Liver (tissue), 9 donors: ENCODE measurements around the gene PNLIPRP1. TPM values are rescaled to one million over a fixed set of nuclear protein-coding genes. Genes with fewer than 3 reads are reported as not detected.

Experiments used
- DNase-seq: peaks from one replicate; pipeline ENCODE4 v3.0.0-alpha.2; 2017; ENCODE audit warnings: low spot score
- H3K27ac ChIP-seq, 2 donors: one replicate each; pipeline ENCODE4 v1.7.0; 2013; ENCODE audit warnings: inconsistent platforms in 2 of 2, low read length in 2 of 2, control low read depth in 1 of 2, low read depth in 1 of 2, mild to moderate bottlenecking in 1 of 2
- H3K27me3 ChIP-seq, 4 donors: one replicate each; pipeline versions ENCODE4 v1.6.1 to v1.7.0; 2013; ENCODE audit warnings: low read length in 3 of 4, inconsistent platforms in 1 of 4, mild to moderate bottlenecking in 1 of 4, moderate library complexity in 1 of 4; ENCODE audit not compliant: control insufficient read depth in 4 of 4, insufficient read depth in 4 of 4
- H3K36me3 ChIP-seq, 4 donors: one replicate each; pipeline versions ENCODE4 v1.6.1 to v1.7.0; 2013; ENCODE audit warnings: low read length in 3 of 4, mild to moderate bottlenecking in 3 of 4, low read depth in 1 of 4, moderate library complexity in 1 of 4; ENCODE audit not compliant: control insufficient read depth in 4 of 4, insufficient read depth in 3 of 4
- H3K4me1 ChIP-seq, 4 donors: one replicate each; pipeline versions ENCODE4 v1.6.1 to v1.7.0; 2013; ENCODE audit warnings: low read length in 3 of 4, mild to moderate bottlenecking in 3 of 4, moderate library complexity in 1 of 4; ENCODE audit not compliant: control insufficient read depth in 4 of 4, insufficient read depth in 4 of 4
- H3K4me3 ChIP-seq, 3 donors: one replicate each; pipeline versions ENCODE4 v1.6.1 to v1.7.0; 2013; ENCODE audit warnings: low read length in 3 of 3, control low read depth in 1 of 3, low read depth in 1 of 3, mild to moderate bottlenecking in 1 of 3
- H3K9ac ChIP-seq, 2 donors: one replicate each; pipeline ENCODE4 v1.7.0; 2013; ENCODE audit warnings: low read length in 2 of 2, mild to moderate bottlenecking in 2 of 2, moderate library complexity in 2 of 2, control low read depth in 1 of 2, low read depth in 1 of 2
- H3K9me3 ChIP-seq, 4 donors: one replicate each; pipeline versions ENCODE4 v1.6.1 to v1.7.0; 2013; ENCODE audit warnings: low read length in 3 of 4; ENCODE audit not compliant: control insufficient read depth in 4 of 4
- ATF3 ChIP-seq: IDR thresholded peaks from 2 replicates; pipeline ENCODE4 v1.6.1; 2016; ENCODE audit warnings: antibody characterized with exemption
- CTCF ChIP-seq: fragments of 150-350 bp; IDR thresholded peaks from 2 replicates; pipeline ENCODE4 v1.5.1; 2017; ENCODE audit warnings: improper control_type of control experiment, low read depth, low read length; ENCODE audit not compliant: missing input control
- EGR1 ChIP-seq, 2 donors: IDR thresholded peaks; 2 replicates each; pipeline ENCODE4 v1.6.1; 2016 to 2018; ENCODE audit warnings: antibody characterized with exemption in 2 of 2, low read depth in 2 of 2
- FOXA1 ChIP-seq: IDR thresholded peaks from 2 replicates; pipeline ENCODE4 v1.6.1; 2016; ENCODE audit warnings: antibody characterized with exemption
- FOXA2 ChIP-seq: IDR thresholded peaks from 2 replicates; pipeline ENCODE4 v1.6.1; 2016; ENCODE audit warnings: antibody characterized with exemption
- GABPA ChIP-seq, 2 donors: IDR thresholded peaks in 1 of 2; conservative IDR thresholded peaks in 1 of 2; 2 replicates each; pipeline ENCODE4 v1.6.1; 2016; ENCODE audit warnings: antibody characterized with exemption in 2 of 2, mild to moderate bottlenecking in 1 of 2, moderate library complexity in 1 of 2
- HNF4A ChIP-seq, 2 donors: conservative IDR thresholded peaks; 2 replicates each; pipeline ENCODE4 v1.6.1; 2016; ENCODE audit warnings: antibody characterized with exemption in 2 of 2, mild to moderate bottlenecking in 2 of 2
- HNF4G ChIP-seq: IDR thresholded peaks from 2 replicates; pipeline ENCODE4 v1.6.1; 2016; ENCODE audit warnings: antibody characterized with exemption
- JUND ChIP-seq, 2 donors: IDR thresholded peaks; 2 replicates each; pipeline ENCODE4 v1.6.1; 2016; ENCODE audit warnings: antibody characterized with exemption in 2 of 2
- MAX ChIP-seq: IDR thresholded peaks from 2 replicates; pipeline ENCODE4 v1.6.1; 2016; ENCODE audit warnings: antibody characterized with exemption
- NR2F2 ChIP-seq: IDR thresholded peaks from 2 replicates; pipeline ENCODE4 v1.6.1; 2016; ENCODE audit warnings: antibody characterized with exemption
- RAD21 ChIP-seq, 2 donors: IDR thresholded peaks; 2 replicates each; pipeline ENCODE4 v1.6.1; 2016; ENCODE audit warnings: antibody characterized with exemption in 2 of 2, mild to moderate bottlenecking in 2 of 2
- REST ChIP-seq: IDR thresholded peaks from 2 replicates; pipeline ENCODE4 v1.6.1; 2016; ENCODE audit warnings: antibody characterized with exemption, mild to moderate bottlenecking
- RXRA ChIP-seq, 2 donors: IDR thresholded peaks; 2 replicates each; pipeline ENCODE4 v1.6.1; 2017 to 2018; ENCODE audit warnings: antibody characterized with exemption in 2 of 2, mild to moderate bottlenecking in 1 of 2
- SP1 ChIP-seq: IDR thresholded peaks from 2 replicates; pipeline ENCODE4 v1.6.1; 2018; ENCODE audit warnings: antibody characterized with exemption, mild to moderate bottlenecking
- TAF1 ChIP-seq: conservative IDR thresholded peaks from 2 replicates; pipeline ENCODE4 v1.6.1; 2016; ENCODE audit warnings: antibody characterized with exemption, mild to moderate bottlenecking
- YY1 ChIP-seq: IDR thresholded peaks from 2 replicates; pipeline ENCODE4 v1.6.1; 2016; ENCODE audit warnings: antibody characterized with exemption, mild to moderate bottlenecking
- ZBTB33 ChIP-seq: IDR thresholded peaks from 2 replicates; pipeline ENCODE4 v1.6.1; 2016; ENCODE audit warnings: antibody characterized with exemption
- WGBS: extraction: QIAGEN DNeasy Blood & Tissue Kit; methylation state at CpG from one replicate; pipeline ENCODE4 v1.1.7; 2013; 5-methylcytosine and 5-hydroxymethylcytosine counted together
- polyA plus RNA-seq, 2 donors: library from polyadenylated mRNA; stranded (reverse) in 1 of 2; unstranded in 1 of 2; fragments of 200-250 nt in 1 of 2; fragments of >200 nt in 1 of 2; fragmentation: Nextera tagmentation in 1 of 2; extraction: Ambion mirVana in 1 of 2; gene quantifications; one replicate each; pipeline versions ENCODE4 v1.2.1 to v1.2.3, GENCODE V29; 2013 to 2015
- total RNA-seq, 2 donors: library from RNA; depleted of rRNA; stranded (reverse); fragments of >200 nt; gene quantifications; one replicate each; pipeline ENCODE4 v1.2.3, GENCODE V29; 2014
- donor health status: healthy.
- donor health status: healthy.
- donor health status: healthy.
- donor health status: healthy.
- donor health status: healthy.

PNLIPRP1 gene
- total and polyA plus RNA-seq, 4 donors = not detected

GRCh38 chr10:116602648-116603400 lies 12.1 kb downstream of the PNLIPRP1 start:
- no peaks in the 10 kb centered on the region for H3K36me3 ChIP-seq
- no peak overlapping the region for H3K9ac ChIP-seq

More at GRCh38 chr10:116602648-116603400, 12.1 kb downstream of the PNLIPRP1 start:
- TF ChIP-seq GABPA (IDR thresholded peaks at IDR 0.05 in 1 of 2, conservative IDR thresholded peaks at IDR 0.05 in 1 of 2) (no peak), FOXA2 (no peak), FOXA1 (no peak), CTCF (no peak), NR2F2 (no peak), TAF1 (no peak), JUND (IDR thresholded peaks at IDR 0.05) (no peak), EGR1 (IDR thresholded peaks at IDR 0.05; ENCODE audit: low read depth in 2 of 2) (no peak), RXRA (IDR thresholded peaks at IDR 0.05) (no peak), ATF3 (no peak), YY1 (no peak), SP1 (no peak), HNF4A (conservative IDR thresholded peaks at IDR 0.05) (no peak), ZBTB33 (no peak), HNF4G (no peak), REST (no peak), RAD21 (IDR thresholded peaks at IDR 0.05) (no peak), MAX (no peak)
- WGBS = 79% methylated on average over 10 of the region's 10 CpGs
- H3K27ac ChIP-seq = no peak overlapping the region
- H3K27me3 ChIP-seq = peaks cover 0 to 6% (median under 1%) of the 10 kb centered on the region in 4 donors
- no peaks in the 10 kb centered on the region for H3K9me3 ChIP-seq
- no peaks in the 10 kb centered on the region for H3K4me1 ChIP-seq
- H3K4me3 ChIP-seq = no peak overlapping the region
- no peak for DNase-seq
